Osteoblast (primary cell): ENCODE measurements around the gene SOAT1. TPM values are rescaled to one million over a fixed set of nuclear protein-coding genes. Genes with fewer than 3 reads are reported as not detected.

Experiments
- DNase-seq: peaks from one replicate; pipeline ENCODE4 v3.0.0; 2011; ENCODE audit warnings: low spot score, mixed read lengths; ENCODE audit not compliant: insufficient read length; ENCODE audit errors: missing footprints
- H2AFZ ChIP-seq: 2 replicates; pipeline ENCODE4 v1.6.0; 2011; ENCODE audit warnings: mild to moderate bottlenecking, low read length
- H3K27ac ChIP-seq: 2 replicates; pipeline ENCODE4 v1.5.1; 2011; ENCODE audit warnings: mild to moderate bottlenecking, low read depth, low read length, moderate library complexity
- H3K27me3 ChIP-seq: 2 replicates; pipeline ENCODE4 v1.6.0; 2012; ENCODE audit warnings: mild to moderate bottlenecking, control low read depth, inconsistent platforms, low read length, moderate library complexity; ENCODE audit not compliant: insufficient read depth
- H3K36me3 ChIP-seq: 2 replicates; pipeline ENCODE4 v1.5.1; 2011; ENCODE audit warnings: mild to moderate bottlenecking, low read length, control low read depth, moderate library complexity; ENCODE audit not compliant: insufficient read depth
- H3K4me1 ChIP-seq: 2 replicates; pipeline ENCODE4 v1.5.1; 2011; ENCODE audit warnings: mild to moderate bottlenecking, low read length, control low read depth, moderate library complexity; ENCODE audit not compliant: insufficient read depth
- H3K4me2 ChIP-seq: 2 replicates; pipeline ENCODE4 v1.6.0; 2011; ENCODE audit warnings: mild to moderate bottlenecking, low read length; ENCODE audit not compliant: insufficient read depth
- H3K4me3 ChIP-seq: fragments of 200-600 bp; sonication (generic); 3 replicates; pipeline ENCODE4 v1.5.1; 2012; ENCODE audit warnings: mild to moderate bottlenecking, low read length, inconsistent platforms; ENCODE audit not compliant: insufficient read depth
- H3K79me2 ChIP-seq: 2 replicates; pipeline ENCODE4 v1.6.0; 2012; ENCODE audit warnings: mild to moderate bottlenecking, low read length, control low read depth, inconsistent platforms; ENCODE audit not compliant: insufficient read depth
- H3K9me3 ChIP-seq: 2 replicates; pipeline ENCODE4 v1.5.1; 2011; ENCODE audit warnings: low read depth, low read length, control low read depth
- H4K20me1 ChIP-seq: 2 replicates; pipeline ENCODE4 v1.6.0; 2012; ENCODE audit warnings: mild to moderate bottlenecking, low read length, control low read depth; ENCODE audit not compliant: insufficient read depth
- total RNA-seq: library from RNA; depleted of rRNA; stranded (reverse); fragments of >200 nt; gene quantifications from 2 replicates; pipeline ENCODE4 v1.2.3, GENCODE V29; 2012
- TF ChIP-seq, protein P1 (sequence below): IDR thresholded peaks from 2 replicates; pipeline ENCODE4 v1.5.1; 2011; ENCODE audit warnings: mild to moderate bottlenecking, low read depth, low read length, moderate library complexity; ENCODE audit errors: extremely low read depth

SOAT1 gene
- total RNA-seq, 1 donor, result 40.2 TPM

- peaks cover 7% of the 10 kb centered on the region for H3K4me1 ChIP-seq
- no peaks in the 10 kb centered on the region for H3K9me3 ChIP-seq
- H3K4me3 ChIP-seq, result no peak overlapping the region
- H3K36me3 ChIP-seq, result no peaks in the 10 kb centered on the region
- TF ChIP-seq, protein P1, sequence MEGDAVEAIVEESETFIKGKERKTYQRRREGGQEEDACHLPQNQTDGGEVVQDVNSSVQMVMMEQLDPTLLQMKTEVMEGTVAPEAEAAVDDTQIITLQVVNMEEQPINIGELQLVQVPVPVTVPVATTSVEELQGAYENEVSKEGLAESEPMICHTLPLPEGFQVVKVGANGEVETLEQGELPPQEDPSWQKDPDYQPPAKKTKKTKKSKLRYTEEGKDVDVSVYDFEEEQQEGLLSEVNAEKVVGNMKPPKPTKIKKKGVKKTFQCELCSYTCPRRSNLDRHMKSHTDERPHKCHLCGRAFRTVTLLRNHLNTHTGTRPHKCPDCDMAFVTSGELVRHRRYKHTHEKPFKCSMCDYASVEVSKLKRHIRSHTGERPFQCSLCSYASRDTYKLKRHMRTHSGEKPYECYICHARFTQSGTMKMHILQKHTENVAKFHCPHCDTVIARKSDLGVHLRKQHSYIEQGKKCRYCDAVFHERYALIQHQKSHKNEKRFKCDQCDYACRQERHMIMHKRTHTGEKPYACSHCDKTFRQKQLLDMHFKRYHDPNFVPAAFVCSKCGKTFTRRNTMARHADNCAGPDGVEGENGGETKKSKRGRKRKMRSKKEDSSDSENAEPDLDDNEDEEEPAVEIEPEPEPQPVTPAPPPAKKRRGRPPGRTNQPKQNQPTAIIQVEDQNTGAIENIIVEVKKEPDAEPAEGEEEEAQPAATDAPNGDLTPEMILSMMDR, result no peak
- H4K20me1 ChIP-seq, result peaks cover 31% of the 10 kb centered on the region
- H3K27me3 ChIP-seq, result no peaks in the 10 kb centered on the region
- H3K4me2 ChIP-seq, result no peak overlapping the region
- H3K79me2 ChIP-seq, result peaks cover 62% of the 10 kb centered on the region
- no peak for DNase-seq
- no peak overlapping the region for H3K27ac ChIP-seq
- no peak overlapping the region for H2AFZ ChIP-seq
Observed at GRCh38 chr1:179296356-179297104, 2.9 kb downstream of the SOAT1 start.

DNA sequence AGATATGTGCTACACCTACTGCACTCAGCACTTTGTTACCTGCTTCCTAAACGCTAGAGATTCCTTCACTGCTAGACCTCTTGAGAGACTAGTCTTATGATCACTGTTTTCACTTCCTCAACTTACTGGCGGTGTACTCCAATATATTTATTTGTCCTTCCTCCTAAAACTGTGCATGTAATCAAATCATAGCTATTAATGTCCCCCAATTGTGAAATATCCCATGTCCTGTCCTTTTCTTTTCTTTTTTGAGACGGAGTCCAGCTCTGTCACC, 3.4 kb downstream of the SOAT1 start:
- TF ChIP-seq, protein P1, result no peak
- H3K4me1 ChIP-seq, result peaks cover 7% of the 10 kb centered on the region
- no peaks in the 10 kb centered on the region for H3K9me3 ChIP-seq
- no peak overlapping the region for H2AFZ ChIP-seq
- H3K79me2 ChIP-seq, result peaks cover 67% of the 10 kb centered on the region
- H3K36me3 ChIP-seq, result no peaks in the 10 kb centered on the region
- H3K27me3 ChIP-seq, result no peaks in the 10 kb centered on the region
- DNase-seq, result no peak
- H3K27ac ChIP-seq, result no peak overlapping the region
- no peak overlapping the region for H3K4me3 ChIP-seq
- peaks cover 31% of the 10 kb centered on the region for H4K20me1 ChIP-seq
- no peak overlapping the region for H3K4me2 ChIP-seq

DNA sequence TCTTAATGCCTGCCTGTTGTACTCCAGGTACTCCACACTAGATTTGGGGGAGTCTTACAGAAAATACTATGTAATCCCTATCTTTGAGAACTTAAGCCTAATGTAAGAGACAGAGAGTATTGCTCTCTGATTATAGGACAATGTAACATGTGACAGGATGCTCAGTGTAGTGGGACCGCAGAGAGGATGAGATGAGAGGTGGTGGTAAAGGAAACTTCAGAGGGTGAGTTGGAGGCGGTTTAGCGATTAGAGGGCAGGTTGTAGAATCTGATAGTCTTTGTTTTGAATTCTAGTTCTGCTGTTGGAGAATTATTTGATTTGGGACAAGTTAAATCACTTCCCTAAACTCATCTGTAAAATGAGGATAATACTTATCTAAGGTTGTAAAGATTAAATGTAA, 5.4 kb downstream of the SOAT1 start:
- peaks cover 87% of the 10 kb centered on the region for H3K79me2 ChIP-seq
- H3K4me3 ChIP-seq, result no peak overlapping the region
- H3K27me3 ChIP-seq, result no peaks in the 10 kb centered on the region
- peaks cover 7% of the 10 kb centered on the region for H3K4me1 ChIP-seq
- peaks cover 5% of the 10 kb centered on the region for H3K36me3 ChIP-seq
- TF ChIP-seq, protein P1, result no peak
- H2AFZ ChIP-seq, result no peak overlapping the region
- no peak overlapping the region for H3K27ac ChIP-seq
- no peaks in the 10 kb centered on the region for H3K9me3 ChIP-seq
- H4K20me1 ChIP-seq, result peaks cover 31% of the 10 kb centered on the region
- H3K4me2 ChIP-seq, result no peak overlapping the region
- no peak for DNase-seq

GRCh38 chr1:179300112-179300511, 6.5 kb downstream of the SOAT1 start:
- Histone ChIP-seq H3K4me3 (no peak overlapping the region), H3K79me2 (peaks cover 97% of the 10 kb centered on the region), H3K36me3 (peaks cover 5% of the 10 kb centered on the region), H3K9me3 (no peaks in the 10 kb centered on the region), H3K4me1 (peaks cover 5% of the 10 kb centered on the region), H2AFZ (no peak overlapping the region), H4K20me1 (peaks cover 30% of the 10 kb centered on the region), H3K27ac (no peak overlapping the region), H3K27me3 (no peaks in the 10 kb centered on the region), H3K4me2 (no peak overlapping the region)
- TF ChIP-seq, protein P1, result no peak
- no peak for DNase-seq
